HK-2 (cell line): ENCODE results near the gene LLPH.

ENCODE experiments used
- DNase-seq: peaks from one replicate; pipeline ENCODE4 v3.0.0-alpha.2; 2018; ENCODE audit not compliant: unreplicated experiment

LLPH gene

GRCh38 chr12:66142826-66143225 is 12.3 kb upstream of the LLPH start:
- DNase-seq = no peak

GRCh38 chr12:66141299-66141698 is 10.7 kb upstream of the LLPH start:
- DNase-seq = no peak

- DNase-seq = no peak
Measured at GRCh38 chr12:66140731-66141130, 10.2 kb upstream of the LLPH start.

DNA sequence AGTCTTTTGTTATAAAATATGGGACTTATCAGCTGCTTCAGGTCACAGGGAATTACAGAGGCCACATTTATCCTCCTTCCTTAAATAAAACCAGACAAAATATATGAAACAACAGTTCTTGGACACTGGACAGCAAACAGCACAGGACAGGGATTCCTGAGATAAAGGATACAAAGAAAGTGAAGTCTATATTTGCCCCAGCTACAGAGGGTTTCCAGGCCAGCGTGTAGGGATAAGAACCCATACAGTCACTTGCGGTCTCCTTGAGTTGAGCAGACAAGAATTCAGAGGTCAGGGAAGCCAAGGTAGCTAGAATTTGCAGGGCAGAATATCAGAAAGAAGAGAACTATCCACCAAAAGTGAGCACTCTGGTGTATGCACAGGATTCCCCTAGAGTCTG is 8.8 kb upstream of the LLPH start:
- no peak for DNase-seq

DNA sequence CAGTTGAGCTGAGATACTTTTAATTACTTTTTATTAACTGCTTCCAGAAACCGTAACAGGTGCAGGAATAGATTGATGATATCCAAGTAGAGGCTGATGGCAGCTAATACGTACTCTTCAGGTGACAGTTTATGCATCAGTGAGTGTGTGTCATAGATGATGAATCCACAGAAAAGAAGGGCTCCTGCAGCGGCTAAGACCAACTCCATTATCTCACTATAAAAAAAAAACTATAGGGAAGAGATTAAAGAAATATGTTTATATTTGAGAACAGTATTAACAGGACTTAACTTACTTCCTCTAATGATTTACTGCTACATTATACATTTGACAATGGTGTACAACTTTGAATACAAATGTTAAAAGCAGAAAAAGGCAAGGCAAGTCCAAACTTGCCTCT is 7.4 kb upstream of the LLPH start:
- DNase-seq = no peak

DNA sequence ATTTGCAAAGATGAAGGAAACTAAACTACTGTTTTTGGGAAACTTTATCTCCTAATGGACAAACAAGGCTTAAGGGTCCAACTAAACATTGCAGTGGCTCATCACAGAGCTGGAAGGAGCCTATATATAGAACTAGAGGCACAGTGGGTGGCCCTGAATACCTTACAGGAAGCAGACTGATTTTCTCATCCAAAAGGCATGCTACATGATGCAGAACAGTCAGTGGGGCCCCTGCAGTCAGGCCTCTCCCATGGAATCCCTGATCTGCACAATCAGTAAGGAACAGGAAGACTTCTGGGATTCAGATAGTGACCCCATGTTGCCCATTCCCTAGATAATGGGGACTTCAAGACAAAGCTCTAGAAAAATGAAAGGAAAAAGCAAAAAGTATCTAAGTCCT is 1.9 kb upstream of the LLPH start:
- DNase-seq = peak; percentile 60

- DNase-seq = no peak
Measured at GRCh38 chr12:66131067-66131688, 628 bp upstream of the LLPH start.

GRCh38 chr12:66129934-66130266 is 650 bp downstream of the LLPH start:
- no peak for DNase-seq

GRCh38 chr12:66127650-66128049 is 2.9 kb downstream of the LLPH start:
- no peak for DNase-seq

DNA sequence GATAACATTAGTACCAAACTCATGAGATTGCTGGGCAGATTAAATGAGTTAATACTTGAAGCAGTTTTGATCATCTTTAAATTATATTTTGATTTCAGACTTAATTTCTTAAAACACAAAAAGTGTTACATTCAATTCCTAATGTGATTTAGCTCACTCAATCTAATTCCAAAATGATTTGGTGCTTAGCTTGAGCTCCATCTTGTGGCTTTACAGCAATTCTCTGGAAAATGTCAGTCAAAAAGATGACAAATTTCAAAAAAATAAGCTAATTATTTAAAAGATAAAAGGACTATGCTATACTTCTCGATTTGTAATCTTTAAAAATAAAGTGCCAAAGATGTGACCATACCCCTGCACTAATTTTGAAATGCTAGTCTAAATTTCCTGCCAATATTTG is 10.1 kb downstream of the LLPH start:
- no peak for DNase-seq

DNA sequence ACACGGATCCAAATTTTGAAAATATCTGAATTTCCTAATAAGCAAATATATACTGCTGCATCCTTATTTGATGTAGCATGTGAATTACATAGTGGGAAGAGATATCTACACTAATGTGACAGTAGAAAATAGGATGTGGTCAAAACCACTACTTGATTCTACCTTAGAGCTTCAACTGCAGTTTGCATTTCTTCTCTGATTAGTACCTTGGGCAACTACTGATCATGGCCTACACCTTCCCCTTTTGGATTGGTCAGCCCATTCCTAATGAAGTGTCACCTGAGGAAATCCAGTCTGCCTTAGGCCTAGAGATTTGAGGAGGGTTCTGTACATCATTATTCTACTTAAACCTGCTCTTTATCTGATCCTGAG is 10.7 kb downstream of the LLPH start:
- no peak for DNase-seq

- no peak for DNase-seq
Measured at GRCh38 chr12:66119229-66119869, 11.2 kb downstream of the LLPH start.

DNA sequence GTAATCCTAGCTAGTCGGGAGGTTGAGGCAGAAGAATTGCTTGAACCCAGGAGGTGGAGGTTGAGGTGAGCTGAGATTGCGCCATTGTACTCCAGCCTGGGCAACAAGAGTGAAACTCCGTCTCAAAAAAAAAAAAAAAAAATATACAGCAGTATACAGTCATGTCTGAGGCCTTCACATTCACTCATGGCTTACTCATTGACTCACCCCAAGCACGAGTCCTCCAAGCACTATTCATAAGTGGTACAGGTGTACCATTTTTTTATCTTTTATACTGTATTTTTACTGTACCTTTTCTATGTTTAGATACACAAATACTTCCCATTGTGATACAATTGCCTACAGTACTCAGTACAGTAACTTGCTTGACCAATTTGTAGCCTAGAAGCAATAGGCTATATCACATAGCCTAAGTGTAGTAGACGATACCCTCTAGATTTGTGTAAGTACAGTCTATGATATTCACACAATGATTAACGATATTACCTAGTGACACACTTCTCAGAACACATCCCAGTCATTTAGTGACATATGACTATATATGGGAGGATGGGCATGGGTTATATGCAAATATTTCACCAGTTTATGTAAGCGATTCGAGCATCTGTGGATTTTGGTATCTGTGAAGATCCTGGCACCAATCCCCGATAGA is 12.2 kb downstream of the LLPH start:
- DNase-seq = no peak

DNA sequence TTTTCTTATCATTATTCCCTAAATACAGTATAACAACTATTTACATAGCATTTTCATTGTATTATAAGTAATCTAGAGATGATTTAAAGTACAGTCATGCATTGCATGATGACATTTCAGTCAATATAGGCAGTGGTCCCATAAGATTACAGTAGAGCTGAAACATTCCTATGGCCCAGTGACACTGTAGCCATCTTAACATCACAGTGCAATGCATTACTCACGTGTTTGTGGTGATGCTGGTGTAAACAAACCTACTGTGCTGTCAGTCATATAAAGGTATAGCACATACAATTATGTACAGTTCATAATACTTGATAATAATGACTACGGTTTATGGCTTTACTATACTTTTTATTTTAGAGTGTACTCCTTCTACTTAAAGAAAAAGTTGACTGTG is 13.3 kb downstream of the LLPH start:
- no peak for DNase-seq

GRCh38 chr12:66115071-66115600 is 15.4 kb downstream of the LLPH start:
- DNase-seq = no peak

DNA sequence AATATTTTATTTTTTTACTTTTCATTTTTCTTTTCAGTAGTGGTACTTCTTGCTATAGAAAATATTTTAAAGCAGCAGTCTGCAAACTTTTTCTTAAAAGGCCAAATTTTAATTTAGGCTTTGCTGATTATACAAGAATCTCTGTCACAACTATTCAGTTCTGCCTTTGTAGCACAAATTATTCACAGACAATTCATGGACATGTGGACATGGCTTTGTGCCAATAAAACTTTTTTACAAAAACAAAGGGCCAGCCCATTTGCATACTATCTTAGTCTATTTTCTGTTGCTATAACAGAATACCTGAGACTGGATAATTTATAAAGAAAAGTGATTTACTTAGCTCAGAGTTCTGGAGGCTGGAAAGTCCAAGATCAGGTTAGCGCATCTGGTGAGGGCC is 17.1 kb downstream of the LLPH start:
- DNase-seq = no peak

DNA sequence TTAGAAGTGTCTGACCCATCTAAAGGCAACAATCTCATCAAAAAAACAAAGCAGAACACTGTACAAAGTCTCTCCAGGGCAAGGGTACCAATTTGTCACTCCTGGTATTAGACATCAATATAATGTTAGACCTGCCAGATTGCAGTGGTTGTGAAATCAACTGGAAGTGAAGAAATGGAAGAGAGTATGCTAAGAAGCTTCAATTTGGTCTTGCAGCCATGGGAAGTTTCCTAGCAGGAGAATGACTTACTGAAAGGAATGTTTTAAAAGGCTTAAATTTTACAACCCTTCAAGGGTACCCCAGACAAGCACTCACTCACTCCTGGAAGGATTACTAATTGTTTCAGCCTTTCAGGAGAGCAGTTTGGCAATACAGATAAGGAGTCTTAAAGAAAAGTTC is 18.9 kb downstream of the LLPH start:
- no peak for DNase-seq

DNA sequence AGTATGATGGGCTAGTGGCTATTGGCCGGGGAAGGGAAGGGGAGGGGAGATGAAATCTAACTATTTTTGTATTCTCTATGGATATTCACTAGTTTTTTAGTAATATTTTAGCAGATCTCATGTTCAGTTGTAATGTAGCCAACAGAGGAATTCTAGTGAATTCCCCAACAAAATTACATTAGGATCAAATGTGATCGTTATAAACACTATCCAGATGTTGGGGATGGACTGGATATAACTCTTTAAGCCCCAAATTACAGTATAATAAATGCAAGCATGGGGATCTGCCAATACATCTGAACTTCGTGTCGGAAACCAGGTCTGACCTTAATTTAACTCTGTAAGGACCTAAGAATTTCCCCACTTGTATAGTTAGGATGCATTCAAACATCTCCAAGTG is 21.5 kb downstream of the LLPH start:
- no peak for DNase-seq

- DNase-seq = no peak
Measured at GRCh38 chr12:66108386-66108785, 22.2 kb downstream of the LLPH start.

DNA sequence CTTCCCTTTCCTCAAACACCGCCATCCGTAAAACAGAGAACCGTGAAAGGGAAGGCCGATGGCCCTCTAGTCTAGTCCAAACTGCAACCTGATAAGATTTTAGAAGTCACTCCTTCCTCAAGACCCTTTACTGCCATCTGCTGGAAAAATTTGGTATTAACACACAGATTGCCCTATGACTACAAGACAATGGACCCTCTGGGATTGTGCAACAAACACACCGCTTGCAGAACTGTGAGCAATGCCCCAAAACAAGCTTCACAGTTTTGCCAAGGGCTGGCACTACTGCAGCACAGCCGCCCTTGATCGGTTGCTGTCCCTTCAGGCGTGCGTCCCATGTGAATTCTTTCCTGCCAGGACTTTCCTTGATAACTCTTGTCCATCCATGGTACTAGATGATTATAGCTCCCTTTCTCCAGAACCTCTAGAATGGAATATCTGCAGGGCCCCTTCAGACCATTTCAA is 23.1 kb downstream of the LLPH start:
- peak; percentile 49 for DNase-seq

GRCh38 chr12:66103016-66103913 is 27.3 kb downstream of the LLPH start:
- no peak for DNase-seq

GRCh38 chr12:66092559-66093269 is 37.8 kb downstream of the LLPH start:
- DNase-seq = no peak
